Ovary (tissue), 3 donors: ENCODE measurements around the gene CDK9.

Experiments
- EP300 ChIP-seq: sonication (generic); formaldehyde crosslinking; IDR thresholded peaks from one replicate; pipeline ENCODE4 v1.6.1; 2017; ENCODE audit warnings: antibody characterized with exemption
- POLR2A ChIP-seq: fragments of 450-650 bp; IDR thresholded peaks from one replicate; pipeline ENCODE4 v1.6.1; 2017; ENCODE audit warnings: antibody characterized with exemption, mild to moderate bottlenecking, moderate library complexity
- TF ChIP-seq, protein P1 (sequence below), 3 donors: fragments of 450-650 bp in 2 of 3; fragments of 200-600 bp in 1 of 3; IDR thresholded peaks; one replicate each; pipeline versions ENCODE4 v1.5.1 to v1.8.0; 2016 to 2022; ENCODE audit warnings: antibody characterized with exemption in 3 of 3, mild to moderate bottlenecking in 1 of 3
- donor health status: DM: no; HTN: no; CAD: no.

DNA sequence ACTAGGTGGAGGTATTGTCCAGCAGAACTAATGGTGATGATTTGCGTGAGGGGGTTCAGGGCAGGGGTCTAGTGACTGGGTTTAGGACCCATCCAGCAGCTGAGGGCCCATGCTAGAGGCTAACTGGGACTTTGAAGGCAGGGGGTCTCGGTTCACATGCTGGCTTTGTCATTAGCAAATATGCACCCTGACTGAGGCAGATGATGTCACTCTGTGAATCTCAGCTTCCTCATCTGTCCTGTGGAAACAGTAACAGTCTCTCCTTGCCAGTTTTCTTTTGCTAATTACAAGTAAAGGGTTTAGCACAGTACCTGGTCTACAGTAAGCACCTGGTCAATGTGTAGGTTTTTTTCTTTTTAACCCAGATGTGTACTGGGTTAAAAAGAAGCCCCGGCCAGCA lies 12.6 kb upstream of the CDK9 start:
- TF ChIP-seq, protein P1, sequence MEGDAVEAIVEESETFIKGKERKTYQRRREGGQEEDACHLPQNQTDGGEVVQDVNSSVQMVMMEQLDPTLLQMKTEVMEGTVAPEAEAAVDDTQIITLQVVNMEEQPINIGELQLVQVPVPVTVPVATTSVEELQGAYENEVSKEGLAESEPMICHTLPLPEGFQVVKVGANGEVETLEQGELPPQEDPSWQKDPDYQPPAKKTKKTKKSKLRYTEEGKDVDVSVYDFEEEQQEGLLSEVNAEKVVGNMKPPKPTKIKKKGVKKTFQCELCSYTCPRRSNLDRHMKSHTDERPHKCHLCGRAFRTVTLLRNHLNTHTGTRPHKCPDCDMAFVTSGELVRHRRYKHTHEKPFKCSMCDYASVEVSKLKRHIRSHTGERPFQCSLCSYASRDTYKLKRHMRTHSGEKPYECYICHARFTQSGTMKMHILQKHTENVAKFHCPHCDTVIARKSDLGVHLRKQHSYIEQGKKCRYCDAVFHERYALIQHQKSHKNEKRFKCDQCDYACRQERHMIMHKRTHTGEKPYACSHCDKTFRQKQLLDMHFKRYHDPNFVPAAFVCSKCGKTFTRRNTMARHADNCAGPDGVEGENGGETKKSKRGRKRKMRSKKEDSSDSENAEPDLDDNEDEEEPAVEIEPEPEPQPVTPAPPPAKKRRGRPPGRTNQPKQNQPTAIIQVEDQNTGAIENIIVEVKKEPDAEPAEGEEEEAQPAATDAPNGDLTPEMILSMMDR (IDR thresholded peaks at IDR 0.05) = no peak
- TF ChIP-seq POLR2A = no peak
- no peak for TF ChIP-seq EP300
